GM15510 (cell line): ENCODE results near the gene NTHL1.

Experiments used
- POLR2A ChIP-seq: IDR thresholded peaks from 3 replicates; pipeline ENCODE4 v1.6.1; 2011; ENCODE audit warnings: borderline replicate concordance; ENCODE audit not compliant: insufficient read length; ENCODE audit errors: extremely low read depth

Gene NTHL1

GRCh38 chr16:2023092-2024031, 24.3 kb downstream of the NTHL1 start:
- peak; percentile 40 for TF ChIP-seq POLR2A

DNA sequence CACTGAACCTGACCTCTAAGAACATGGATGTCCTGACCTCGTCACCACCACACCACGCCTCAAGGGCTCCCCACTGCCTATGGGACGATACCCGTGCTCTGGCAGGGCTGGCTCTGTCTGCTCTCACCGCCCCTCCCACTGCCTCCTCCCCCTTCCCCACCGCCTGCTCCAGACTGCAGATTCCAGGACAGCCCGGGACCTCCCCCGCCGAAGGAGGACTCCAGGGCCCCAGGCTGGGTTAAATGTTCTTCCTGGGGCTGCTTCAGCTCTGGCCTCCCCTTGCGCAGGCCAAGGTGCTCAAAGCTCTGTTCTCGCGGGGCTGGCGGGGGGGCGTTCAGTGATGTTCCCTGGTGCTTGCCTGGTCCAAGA, 24.9 kb downstream of the NTHL1 start:
- TF ChIP-seq POLR2A = no peak

- TF ChIP-seq POLR2A = no peak
Measured at GRCh38 chr16:2019921-2020831, 27.5 kb downstream of the NTHL1 start.

GRCh38 chr16:2019518-2019920, 28.1 kb downstream of the NTHL1 start, which contains the start of gene NPW:
TSS of gene NPW (plus strand) at chr16:2019785.
- TF ChIP-seq POLR2A = no peak

DNA sequence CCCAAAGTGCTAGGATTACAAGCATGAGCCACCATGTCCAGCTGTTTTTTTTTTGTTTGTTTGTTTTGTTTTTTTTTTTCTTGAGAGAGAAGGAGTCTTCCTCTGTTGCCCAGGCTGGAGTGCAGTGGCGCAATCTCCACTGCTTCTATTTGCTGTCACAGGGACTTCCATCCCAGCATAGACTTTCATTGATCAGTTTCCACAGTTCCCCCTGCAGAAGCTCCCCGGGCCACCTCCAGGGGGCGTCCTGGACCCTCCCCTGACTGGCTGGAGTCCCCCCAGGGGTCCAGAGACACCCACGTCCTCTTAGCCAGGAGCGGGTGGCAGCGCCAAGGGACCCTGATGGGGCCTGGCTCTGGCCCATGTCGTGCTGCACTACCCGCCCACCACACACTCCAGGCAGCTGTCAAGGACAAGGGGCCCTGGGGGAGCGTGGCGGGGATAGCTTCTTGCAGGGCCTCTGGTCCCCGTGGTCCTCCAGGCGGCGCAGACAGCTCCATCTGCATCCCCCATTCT, 31.2 kb downstream of the NTHL1 start:
- no peak for TF ChIP-seq POLR2A

- no peak for TF ChIP-seq POLR2A
Measured at GRCh38 chr16:2015947-2016208, 31.8 kb downstream of the NTHL1 start.

DNA sequence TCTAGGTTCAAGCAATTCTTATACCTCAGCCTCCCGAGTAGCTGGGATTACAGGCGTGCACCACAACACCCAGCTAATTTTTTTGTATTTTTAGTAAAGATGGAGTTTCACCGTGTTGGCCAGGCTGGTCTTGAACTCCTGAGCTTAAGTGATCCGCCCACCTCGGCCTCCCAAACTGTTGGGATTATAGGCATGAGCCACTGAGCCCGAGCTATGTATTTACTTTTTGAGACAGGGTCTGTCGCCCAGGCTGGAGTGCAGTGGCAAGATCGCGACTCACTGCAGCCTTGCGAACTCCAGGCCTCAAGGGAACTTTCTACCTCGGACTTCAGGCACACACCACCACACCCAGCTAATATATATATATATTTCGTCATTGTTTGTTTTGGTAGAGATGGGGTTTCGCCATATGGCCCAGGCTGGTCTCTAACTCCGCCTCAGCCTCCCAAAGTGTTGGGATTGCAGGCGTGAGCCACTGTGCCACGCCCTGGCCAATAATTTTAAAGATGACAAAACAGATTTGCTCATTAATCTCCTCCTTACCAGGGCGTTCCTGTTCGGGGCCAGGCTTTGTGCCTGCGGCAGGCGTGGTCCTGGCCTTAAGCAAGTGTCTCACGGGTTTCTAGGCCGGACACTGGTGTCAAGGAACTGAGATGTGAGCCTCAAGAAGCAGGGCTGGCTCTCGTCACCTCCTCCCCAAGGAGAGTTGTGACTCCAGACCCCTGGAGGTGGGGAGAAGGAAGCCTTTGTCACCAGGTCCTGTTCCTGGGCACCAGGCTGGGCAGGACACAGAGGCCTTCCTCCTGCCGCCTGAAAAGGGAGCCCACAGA, 32.3 kb downstream of the NTHL1 start:
- TF ChIP-seq POLR2A = no peak

GRCh38 chr16:2013527-2013926, 34.1 kb downstream of the NTHL1 start:
- TF ChIP-seq POLR2A = no peak

DNA sequence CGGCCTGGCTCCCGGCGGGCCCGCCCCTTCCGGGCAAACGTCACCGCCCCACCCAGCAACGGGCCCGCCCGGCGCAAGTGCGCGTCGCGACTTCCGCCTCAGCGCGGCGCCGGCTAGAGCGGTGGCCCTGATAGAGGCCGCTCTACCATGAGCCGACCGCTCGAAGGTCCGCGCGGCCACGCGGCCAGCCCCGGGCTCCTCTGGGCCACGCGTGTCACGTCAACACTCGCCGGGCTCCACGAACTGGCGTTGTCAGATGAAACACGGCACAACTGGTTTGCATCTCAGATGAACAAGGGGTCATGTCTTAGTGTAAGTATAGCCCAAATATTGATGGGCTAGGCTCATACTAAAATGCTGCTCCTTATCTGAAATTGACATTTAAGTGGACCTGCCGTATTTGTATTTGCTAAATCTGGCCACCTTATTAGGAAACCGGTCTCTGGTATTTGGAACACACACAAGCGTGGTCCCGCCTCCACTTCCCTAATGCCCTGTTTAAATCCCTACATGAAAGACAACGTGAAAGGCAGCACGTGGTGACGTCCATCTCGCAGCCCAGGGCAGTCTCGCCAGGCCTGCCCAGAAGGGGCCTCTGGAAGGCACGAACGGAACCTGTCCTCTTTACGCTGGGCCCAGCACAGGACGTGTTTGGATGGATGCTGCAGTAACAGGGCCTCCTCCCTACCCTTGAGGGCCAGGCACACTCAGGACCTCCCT, 37.7 kb downstream of the NTHL1 start, which contains the start of gene ZNF598:
Gene ZNF598 (minus strand): TSS at position 31 of the 720 bp plus-strand sequence.
- peak; percentile 93 for TF ChIP-seq POLR2A

GRCh38 chr16:2009164-2009711, 38.4 kb downstream of the NTHL1 start:
- no peak for TF ChIP-seq POLR2A

- no peak for TF ChIP-seq POLR2A
Measured at GRCh38 chr16:2008631-2009163, 38.9 kb downstream of the NTHL1 start.

DNA sequence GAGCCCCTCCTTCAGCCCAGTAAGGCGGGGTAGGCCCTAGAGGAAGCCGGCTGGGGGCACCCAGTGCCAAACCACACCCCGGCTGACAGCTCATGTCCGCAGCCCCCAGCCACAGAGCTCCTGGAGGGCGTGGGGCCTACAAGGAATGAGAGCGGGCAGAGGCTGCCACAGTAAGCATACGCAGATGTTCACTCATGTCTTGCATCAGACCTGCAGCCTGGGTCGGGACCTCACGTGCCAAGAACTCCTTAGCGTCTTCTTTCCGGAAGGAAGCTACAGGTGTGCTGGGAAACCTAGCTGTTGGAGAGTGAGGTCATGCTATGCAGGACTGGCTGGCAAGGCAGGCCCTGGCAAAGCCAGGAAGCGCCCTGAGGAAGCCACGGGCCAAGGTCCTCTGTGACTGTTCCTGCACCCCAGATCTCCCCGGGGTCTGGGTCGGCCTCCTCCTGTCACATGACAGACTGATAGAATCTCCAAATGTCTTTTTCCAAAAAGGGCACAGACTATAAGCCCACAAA, 39.6 kb downstream of the NTHL1 start:
- no peak for TF ChIP-seq POLR2A
